Suppressor macrophage (primary cell): ENCODE data around the gene C1GALT1.

ENCODE experiments used
- DNase-seq, 4 experiments: peaks; one replicate each; pipeline ENCODE4 v3.0.0-alpha.2; 2020 to 2022

C1GALT1 gene

DNA sequence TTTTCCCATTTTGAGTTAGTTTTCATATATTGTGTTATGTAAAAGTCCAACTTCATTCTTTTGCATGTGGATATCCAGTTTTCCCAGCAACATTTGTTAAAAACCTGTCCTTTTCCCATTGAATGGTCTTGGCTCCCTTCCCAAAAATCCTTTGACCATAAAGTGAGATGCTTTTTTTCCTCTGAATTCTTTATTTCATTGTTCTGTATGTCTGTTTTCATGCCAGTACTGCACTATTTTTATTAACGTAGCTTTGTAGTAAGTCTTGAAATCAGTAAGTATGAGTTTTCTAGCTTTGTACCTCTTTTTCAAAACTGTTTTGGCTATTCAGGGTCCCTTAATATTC, 20.0 kb downstream of the C1GALT1 start:
- DNase-seq = no peak

DNA sequence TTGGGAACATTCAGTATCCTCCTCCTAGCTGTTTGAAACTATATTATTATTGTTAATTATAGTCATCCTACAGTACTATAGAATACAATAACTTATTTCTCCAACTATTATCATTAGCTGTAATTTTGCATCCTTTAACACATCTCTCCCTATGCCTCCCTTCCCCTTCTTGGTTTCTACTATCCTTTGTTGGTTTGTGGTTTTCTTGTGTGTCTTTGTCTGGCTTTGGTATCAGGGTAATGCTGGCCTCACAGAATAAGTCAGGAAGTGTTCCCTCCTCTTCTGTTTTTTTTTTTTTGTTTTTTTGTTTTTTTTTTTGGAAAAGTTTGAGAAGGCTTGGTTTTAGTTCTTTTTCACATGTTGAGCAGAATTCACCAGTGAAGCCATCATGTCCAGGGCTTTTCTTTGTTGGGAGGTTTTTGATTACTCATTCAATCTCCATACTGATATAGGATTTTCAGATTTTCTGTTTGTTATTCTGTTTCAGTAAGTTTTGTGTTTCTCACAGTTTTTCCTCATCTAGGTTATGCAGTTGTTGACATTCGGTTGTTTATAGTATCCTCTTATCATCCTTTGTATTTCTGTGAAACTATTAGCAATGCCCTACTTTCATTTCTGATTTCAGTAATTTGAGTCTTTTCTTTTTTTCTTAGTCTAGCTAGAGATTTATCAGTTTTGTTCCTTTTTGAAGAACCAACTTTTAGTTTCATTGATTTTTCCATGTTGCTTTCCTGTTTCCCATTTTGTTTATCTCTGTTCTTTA, 21.6 kb downstream of the C1GALT1 start:
- DNase-seq = no peak

DNA sequence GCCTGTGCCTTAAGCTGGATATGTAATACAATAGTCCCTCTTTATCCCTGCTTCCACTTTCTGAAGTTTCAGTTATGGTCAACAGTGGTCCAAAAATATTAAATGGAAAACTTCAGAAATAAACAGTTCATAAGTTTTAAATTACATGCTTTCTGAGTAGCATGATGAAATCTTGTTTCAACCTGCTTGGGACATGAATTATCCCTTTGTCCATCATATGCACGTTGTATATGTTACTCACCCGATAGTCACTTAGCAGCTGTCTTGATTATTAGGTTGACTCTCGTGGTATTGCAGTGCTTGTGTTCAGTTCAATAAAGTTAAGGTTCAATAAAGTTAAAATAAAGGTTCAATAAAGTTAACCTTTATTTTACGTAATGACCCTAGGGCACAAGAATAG, 25.5 kb downstream of the C1GALT1 start:
- DNase-seq = no peak

DNA sequence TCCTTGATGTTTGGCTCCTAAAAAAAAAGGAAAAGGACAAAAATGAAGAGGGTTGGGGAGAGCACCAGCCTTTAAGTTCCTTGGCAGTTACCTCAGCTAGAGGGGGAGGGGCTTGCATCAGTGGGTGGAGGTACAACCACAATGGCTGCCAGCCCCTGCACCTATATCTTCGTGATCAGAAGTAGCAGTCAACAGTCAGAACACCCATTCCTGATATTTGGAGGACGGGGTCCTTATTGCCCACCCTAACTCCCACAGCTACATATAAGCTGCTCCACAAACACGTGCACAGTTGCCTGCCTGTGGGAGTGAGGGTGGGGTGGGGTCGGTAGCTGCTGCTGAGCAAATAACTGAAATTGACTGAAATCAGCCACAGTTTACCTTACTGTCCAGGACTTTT, 26.2 kb downstream of the C1GALT1 start:
- DNase-seq = no peak

DNA sequence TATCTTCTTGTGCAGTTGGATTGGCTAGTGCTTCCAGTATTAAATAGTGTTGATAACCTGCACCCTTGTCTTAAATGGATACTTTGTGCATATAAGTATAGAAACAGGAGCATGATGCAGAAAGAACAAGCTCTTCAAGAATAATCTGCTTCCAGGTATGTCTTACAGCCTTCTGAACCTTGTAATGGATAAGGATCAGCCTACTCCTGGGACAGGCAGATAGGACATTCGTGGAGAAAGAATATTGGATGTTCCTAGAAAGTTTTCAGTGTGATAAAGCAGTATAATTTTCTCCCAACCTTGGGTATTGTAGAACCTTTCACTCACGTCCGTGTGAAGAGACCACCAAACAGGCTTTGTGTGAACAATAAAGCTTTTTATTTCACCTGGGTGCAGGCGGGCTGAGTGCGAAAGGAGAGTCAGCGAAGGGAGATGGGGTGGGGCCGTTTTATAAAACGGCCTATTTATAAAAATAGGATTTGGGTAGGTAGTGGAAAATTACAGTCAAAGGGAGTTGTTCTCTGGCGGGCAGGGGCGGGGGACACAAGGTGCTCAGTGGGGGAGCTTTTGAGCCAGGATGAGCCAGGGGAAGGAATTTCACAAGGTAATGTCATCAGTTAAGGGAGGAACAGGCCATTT, 27.2 kb downstream of the C1GALT1 start:
- DNase-seq = no peak

DNA sequence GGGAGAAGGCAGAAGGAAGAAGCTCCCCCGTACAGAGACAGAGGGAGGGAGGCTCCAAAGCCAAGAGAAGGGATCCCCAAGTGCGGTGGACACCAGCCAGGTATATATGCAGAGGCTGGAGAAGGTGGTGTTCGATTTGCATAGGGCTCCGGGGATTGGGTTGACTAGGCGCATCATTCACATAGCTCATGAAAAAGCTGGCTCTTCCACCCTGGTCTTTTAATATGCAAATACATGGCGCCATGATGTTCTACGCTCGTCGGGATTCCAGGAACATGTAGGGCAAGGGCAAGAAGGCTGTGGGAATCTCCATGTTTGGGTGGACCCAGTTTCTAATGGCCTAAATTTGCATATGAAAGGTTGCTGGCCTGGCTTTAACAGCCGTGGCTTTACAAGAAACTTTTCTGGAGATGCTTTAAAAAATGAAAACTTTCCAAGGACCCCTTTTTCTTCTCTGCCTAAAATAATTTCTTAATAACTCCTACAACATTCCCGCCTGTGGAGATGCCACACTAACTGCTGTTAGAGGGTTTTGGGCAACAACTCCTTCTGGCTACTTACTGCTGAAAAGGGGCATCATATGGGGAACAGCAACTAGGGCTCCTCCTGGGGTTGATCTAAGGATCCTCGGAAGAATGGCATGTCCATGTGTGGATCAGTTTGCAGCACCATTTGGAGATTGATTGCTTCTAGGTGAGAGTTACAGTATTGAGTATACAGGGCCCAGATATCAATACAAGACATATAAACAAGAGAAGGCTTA, 28.3 kb downstream of the C1GALT1 start:
- no peak for DNase-seq

DNA sequence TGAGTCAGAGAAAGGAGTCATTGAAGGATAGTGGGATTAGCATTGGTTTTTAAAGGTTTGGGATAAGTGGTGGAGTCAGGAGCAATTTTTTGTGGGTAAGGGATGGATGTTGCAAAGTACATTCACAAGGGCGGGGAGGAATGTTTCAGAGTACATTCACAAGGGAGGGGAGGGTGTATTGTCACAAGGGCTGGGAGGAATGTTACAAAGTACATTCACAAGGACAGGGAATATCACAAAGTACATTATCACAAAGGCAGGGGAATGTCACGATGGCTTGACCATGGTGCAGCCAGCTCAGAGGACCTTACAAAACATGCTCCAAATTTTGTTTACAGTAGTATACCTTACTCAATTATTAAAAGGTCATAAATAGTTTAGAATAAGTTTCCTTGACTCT, 30.3 kb downstream of the C1GALT1 start:
- no peak for DNase-seq

DNA sequence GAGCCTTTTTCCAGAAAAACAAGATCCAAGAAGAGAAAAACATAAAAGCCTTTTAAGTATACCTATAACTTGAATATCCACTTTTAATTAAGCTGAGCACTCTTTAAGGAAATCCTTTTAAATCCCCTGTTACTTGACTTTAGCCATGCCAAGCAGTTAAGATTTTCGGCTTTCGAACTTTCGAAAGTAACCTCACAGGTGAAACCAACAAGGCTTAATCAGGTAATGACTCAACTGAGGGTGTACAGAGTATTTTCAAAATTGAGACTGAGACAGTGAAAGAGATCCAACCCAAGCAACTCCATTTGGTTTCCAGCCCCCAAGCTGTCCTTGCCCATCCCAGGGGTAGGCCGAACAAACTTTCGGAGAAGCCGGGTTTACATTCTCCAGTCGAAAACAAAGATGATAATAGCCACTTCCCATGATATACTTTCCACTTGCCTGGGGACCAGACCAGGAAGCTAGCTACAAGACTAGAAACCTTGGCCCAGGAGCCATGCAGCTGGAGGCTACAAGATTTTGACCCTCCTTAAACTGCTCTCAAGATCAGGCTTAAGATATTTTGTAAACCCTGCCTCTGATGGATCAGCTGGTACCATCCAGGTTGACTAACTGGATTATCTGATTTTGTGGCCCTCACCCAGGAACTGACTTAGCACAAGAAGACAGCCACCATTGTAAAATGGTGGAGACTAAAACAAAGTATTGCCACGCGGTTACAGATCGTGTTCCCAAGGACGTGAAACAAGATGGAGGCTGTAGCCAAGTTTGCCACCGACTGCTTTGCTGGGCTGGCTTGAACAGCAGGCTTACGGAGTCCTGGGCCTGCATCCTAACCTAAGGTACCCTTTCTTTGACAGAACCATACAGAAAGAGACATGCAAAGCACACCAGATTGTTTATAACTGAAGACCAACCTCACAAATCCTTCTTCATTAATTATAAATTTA, 32.3 kb downstream of the C1GALT1 start:
- no peak for DNase-seq

DNA sequence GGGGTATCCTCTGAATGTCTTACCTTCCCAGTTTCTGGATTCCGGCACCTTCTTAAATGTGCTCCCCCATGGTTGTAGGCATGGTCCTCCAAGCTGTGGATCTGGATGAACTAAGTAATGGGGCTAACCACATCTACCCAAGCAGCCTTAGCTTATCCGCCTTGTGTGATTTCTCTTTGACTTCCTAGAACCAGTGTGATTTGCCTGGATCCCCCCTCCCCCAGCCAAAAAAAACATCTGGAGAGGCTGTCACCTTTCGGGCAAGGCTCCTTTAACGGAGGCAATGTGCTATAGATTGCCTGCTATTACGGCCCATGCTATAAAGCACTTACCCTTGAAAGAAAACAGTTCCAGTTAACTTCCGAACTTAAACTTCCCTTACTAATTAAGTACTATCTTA, 33.9 kb downstream of the C1GALT1 start:
- no peak for DNase-seq

DNA sequence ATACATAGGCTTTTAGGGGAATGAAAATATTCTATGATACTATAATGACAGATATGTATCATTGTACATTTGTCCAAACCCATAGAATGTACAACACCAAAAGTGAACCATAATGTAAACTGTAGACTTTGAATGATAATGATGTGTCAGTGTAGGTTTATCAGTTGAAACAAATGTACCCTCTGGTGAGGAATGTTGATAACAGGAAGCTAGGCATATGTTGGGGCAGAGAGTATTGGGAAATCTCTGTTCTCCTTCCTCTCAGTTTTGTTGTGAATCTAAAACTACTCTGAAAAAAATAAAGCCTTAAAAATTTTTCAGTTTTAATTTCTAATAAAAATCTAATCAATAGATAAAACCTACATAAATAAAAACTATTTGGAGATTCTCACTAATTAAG, 36.9 kb downstream of the C1GALT1 start:
- DNase-seq = peak in 3 of 4 experiments; percentile 18 to 52 (median 22)

DNA sequence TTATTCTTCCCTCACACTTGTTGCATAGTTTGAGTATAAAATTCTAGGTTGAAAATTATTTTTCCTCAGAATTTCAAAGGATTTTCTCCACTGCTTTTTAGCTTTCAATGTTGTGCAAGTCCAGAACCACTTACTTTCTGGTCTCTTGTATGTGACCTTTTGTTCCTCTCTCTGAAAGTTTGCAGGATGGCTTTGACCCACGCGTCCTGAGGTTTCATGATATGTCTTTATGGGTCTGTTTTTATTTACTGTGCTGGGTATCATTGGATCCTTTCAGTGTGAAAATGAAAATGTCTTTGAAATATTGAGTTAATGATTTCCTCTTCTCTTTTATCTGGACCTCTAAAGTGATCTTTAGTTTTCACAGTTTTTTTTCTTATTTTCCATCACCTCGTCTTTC, 38.5 kb downstream of the C1GALT1 start:
- no peak for DNase-seq

DNA sequence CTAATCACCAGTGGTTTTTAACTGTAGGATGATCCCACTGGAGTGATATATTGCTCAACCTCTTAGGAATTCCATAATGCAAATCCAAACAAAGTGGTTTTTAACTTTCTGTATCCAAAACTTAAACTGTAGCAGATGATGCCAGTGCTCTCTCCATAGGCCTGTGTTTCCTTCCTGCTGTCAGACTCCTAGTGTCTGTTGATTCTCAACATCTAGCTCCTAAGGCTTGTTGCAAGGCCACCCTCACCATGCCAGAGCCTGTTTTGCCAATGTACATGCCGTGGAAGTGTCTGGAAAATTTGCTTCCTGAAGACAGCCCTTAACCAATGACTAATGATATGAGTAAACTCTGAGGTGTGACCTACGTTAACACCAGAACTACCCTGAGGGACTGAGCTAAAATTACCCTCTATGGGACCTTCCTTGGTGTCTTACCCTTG, 39.3 kb downstream of the C1GALT1 start:
- no peak for DNase-seq

DNA sequence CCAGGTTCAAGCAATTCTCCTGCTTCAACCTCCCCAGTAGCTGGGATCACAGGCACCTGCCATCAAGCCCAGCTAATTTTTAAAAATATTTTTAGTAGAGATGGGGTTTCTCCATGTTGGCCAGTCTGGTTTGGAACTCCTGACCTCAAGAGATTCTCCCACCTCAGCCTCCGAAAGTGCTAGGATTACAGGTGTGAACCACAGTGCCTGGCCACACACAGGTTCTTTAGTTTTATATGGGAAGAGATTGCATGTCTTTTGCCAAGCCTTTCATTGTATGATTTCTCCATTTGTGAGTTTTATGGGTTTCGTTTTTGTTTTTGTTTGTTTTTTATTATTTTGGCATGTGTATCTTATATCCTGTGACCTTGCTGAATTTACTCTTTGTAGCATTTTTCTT, 40.9 kb downstream of the C1GALT1 start:
- DNase-seq = no peak

DNA sequence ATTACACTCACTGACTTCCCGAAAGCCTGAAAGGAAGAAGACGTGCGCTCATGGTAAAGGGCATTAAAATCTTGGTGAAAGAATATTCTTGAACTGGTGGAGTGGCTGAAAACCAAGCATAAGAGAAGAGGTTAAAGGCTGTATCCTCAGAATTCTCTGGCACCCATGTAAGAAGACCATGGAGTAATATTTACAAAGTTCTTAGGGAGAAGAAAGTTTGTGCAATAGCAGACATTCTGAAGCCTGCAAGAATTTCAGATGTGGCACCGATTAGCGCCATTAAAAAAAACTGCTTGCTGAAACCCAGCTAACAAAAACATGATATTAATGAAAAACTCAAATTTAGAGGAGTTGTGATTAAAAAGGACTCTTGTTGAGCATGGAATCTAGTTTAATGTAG, 44.1 kb downstream of the C1GALT1 start:
- DNase-seq = no peak

DNA sequence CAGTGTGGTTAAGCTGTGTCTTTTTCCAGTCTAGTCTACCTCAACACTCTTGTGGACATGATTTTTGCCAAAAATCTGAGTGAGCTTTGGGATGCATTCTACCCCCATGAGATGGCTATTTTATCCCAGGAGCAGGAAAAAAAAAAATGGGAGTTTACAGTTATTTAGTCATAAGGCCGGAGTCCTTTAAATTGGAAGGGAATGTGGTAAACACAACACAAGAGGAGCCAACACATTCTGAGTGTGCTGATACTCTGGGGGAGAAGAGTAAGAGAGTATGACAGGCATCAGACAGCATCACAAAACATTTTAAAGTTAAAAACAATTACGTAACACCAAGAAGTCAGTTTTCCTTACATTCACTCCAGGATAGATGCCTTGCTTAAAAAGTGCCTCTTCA, 46.1 kb downstream of the C1GALT1 start:
- no peak for DNase-seq

DNA sequence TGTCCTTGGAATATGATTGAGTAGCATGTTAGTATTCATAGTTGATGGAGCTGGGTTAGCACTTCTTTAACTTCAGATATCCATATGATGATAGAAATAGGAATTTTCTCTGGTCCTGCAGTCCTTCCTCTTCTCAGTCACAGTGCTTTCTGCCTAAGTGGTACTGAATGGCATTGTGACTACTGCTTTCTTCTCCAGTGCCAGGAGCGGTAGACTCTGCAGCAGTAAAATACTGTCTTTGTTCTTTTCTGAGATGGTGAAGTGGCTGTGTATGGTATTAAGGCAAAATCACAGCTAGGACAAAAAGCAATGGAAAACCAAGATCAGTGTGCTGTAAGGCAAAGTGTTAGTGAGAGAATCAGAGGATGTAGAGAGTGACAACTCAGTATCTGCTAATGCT, 46.6 kb downstream of the C1GALT1 start:
- no peak for DNase-seq

DNA sequence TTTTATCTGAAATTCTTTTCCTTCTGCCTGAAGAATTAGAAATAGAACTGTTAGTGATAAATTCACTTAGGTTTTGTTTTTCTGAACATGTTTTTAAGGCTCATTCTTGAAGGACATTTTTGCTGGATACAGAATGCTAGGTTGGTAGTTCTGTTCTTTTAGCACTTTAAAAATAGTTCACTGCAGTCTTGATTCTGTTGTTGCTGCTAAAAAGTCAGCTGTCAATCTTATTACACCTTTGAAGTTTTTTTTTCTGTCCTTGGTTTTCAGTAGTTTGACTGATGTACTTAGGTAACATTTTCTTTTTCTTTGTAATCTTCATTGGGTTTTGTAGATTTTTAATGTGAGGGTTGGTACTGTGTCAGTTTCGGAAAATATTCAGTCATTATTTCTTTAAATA, 48.7 kb downstream of the C1GALT1 start:
- no peak for DNase-seq

DNA sequence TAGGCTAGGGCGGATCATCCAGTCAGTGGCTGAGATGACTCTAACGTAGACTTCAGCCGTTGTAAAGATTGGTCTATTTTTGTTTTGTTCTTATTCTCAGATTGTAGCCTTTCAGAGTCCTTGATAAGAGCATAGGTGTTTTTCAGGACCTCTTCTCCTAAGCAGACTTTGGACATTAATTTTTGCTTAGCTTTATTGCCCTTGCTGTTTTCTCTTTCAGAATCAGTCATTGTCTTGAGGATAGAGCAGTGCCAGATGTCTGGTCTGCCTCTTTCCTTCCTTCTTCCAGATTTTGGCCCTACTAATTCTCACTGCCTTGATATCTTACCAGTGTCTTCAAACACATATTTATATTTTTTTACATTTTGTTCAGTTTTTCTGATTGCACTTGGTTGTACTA, 49.5 kb downstream of the C1GALT1 start:
- no peak for DNase-seq

DNA sequence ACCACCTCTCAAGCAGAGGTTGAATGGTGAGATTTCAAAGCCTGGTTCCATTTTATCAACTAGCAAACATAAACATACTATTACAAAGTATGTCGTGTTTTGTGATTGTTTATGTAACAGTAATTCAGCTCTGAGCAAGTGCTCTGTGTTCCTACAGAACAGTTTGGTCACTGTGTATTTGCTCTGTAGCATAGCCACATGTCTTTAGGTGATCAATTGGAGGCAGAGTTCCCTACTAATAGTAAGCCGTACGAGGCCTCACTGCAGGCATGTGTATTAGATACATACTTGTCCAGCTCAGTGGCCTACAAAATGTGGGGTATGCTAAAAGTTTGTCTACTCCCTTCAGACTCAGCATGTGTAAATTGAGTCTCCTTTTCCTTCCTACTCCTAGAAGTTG, 53.0 kb downstream of the C1GALT1 start:
- no peak for DNase-seq

DNA sequence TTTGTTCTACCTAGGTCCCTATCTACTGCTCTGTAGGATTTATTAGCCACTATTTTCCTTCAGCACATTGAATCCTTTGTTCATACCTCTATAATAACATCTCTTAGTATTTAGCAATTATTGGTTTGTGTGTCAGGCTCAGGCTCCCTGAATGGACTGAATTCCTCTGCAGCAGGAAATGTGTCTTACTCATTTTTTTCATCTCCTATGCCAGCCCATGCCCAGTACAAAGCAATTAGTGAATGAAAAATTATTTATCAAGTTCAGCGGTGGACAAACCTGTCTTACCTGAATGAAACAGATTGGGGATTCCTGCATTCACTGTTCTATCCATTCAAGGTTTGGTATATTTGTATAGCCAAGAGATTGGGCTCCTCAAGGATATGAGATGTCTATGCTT, 53.7 kb downstream of the C1GALT1 start:
- no peak for DNase-seq

DNA sequence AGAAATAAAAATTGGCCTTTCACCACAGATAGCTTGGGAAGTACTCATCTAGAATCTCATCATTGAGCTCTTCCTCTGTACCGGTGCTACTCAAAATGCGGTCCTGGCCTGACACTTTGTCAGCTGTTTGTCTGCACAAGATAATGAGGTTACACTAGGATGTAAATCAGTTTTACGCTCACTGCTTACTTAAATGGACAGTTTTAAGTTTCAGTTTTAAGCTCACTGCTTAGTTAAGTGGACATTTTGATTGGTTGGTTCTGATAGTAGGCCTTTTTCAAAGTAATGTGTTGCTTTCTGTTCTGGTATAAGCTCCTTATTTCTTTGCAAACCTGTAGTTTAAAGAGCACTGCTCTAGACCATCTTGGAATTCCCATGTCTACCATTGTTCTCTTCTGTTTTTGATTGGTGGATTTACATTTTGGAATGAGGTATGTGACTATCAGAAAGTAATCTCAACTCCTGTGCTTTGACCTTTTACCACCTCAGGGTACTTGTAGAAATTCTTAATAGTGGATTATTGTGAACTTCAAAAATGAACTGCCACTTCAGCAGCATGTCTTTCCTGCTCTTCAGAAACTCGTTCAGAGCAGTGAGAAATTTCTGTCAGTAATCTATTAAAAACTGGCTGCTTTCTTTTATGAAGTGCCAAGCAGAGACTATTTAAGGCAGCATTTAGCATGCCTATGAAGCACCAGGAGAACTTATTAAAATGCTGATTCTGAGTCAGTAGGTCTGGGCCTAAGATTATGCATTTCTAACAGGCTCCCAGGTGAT, 55.0 kb downstream of the C1GALT1 start:
- no peak for DNase-seq

DNA sequence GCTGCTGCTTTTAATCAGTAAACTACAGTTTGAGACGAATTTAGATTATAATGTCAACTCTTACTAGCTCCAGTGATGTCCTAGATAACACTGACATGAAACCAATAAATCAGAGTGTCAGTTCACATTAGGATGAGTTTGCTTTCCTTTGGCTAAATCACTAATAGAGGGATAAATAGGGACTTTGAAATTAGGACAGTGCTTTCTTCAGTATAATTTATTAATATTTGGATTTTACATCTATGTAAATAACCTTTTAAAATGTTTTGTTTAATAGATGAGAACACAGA, 55.6 kb downstream of the C1GALT1 start:
- DNase-seq = no peak
